DMS53 treated with DMSO at 0.1 percent for 48 hours (cell line): ENCODE measurements around the gene TYK2.
"Not testable (repeated sequence)": the region's sequence is repeated elsewhere in the genome, so short reads cannot be mapped to it uniquely, and the experiment has no call there.

Experiments
- DNase-seq: peaks from one replicate; lab custom pipeline; 2025; ENCODE audit not compliant: unreplicated experiment; lab: John Stamatoyannopoulos, UW

TYK2 gene

GRCh38 chr19:10408511-10409283 lies 28.3 kb upstream of the TYK2 start:
- no peak for DNase-seq

GRCh38 chr19:10407096-10407495 lies 26.7 kb upstream of the TYK2 start:
- DNase-seq = no peak

GRCh38 chr19:10406191-10406590 lies 25.8 kb upstream of the TYK2 start:
- DNase-seq = no peak

DNA sequence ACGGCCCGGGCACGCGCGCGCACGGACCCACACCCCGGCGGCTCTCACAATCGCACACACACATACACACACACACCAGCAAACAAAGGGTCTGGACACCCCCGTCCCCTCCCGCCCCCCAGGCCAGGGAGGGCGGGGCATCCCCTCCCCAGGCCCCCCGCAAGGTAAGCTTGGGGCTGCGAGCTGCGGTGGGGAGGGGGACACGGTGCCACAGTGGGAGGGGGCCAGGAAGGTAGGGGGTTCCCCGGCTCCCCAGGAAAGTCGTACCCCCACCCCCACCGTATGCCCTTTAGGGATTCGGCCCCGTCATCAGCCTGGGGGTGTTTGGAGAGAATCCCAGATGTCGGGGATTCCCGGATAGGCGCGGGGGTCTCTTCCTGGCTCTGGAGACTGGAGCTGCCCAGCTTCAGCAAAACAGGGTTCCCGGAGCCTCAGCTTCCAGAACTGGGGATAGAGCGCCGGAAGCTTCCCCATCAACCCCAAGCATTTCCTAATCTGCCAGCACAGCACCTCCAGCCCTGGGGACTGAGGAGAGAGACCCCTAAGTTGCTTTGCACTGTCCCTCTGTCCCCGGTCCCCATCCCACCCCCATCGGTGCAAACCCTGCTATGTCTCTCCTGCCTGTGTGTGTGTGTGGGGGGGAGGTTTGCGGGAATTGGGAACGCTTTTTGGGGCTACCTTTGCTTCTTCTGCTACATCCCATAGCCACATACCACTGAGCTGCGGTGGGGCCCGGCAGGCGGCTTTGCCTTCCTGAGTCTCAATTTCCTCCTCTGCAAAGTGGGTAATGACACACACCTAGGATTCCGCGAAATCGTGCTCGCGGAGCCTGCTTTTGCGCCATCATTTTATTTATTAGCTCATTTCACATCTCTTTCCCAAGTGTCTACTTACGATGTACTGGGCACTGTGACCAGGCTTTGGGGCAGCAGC lies 24.8 kb upstream of the TYK2 start:
- no peak for DNase-seq

GRCh38 chr19:10403137-10404021 lies 23.0 kb upstream of the TYK2 start, which contains the start of gene CDC37:
CDC37 (minus strand) TSS chr19:10403542; CDS start chr19:10403479, 63 bp downstream.
- peak; percentile 65 for DNase-seq

DNA sequence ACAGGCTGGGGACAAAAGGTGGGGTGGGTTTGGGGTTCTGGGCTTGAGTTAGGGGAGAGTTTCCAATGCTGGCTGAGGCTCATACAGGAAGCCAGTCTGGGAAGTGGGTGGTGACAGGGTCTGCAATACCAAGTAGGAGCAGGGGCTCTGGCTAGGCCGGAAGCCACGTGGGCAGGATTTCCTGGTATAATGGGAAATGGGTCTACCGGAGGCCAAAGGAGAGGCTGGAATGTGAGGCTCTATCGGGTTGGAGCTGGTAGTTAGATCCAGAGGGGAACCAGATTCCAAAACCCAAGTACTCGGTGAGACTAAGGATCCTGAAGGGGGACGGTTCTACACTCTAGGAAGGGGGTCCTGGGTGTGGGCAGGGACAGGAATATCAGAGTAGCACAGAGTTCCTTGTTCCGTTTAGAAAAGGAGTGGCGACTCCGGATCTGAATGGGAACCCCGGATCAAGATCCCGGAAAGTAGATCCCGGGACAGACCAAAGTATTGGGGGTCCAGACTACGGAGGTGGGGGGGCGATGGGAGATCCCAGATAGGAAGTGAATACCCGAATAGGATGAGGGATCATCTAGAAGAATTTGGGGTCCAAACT lies 22.2 kb upstream of the TYK2 start:
- DNase-seq = no peak

DNA sequence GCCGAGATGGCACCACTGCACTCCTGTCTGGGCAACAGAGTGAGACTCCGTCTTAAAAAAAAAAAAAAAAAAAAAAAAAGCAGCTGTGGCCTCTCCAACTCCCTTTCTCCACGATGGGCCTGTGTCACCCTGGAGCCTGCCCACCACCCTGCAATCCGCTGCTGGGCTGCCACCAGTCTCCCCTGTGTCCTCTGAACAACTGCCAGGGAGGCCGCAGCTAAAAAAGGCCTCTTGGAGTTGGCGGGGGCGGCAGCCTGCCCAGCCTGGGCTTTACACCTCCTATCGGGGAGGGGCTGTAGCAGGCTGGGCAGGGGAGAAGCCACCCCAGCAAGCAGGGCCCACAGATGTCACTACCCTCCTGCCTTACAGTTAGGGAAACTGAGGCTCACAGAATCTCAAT lies 19.5 kb upstream of the TYK2 start:
- no peak for DNase-seq

GRCh38 chr19:10399340-10399739 lies 19.0 kb upstream of the TYK2 start:
- not testable (repeated sequence) for DNase-seq

- DNase-seq = no peak
These were observed 18.4 kb upstream of the TYK2 start for GRCh38 chr19:10398819-10399218.

- DNase-seq = no peak
These were observed 15.5 kb upstream of the TYK2 start for GRCh38 chr19:10395917-10396316.

DNA sequence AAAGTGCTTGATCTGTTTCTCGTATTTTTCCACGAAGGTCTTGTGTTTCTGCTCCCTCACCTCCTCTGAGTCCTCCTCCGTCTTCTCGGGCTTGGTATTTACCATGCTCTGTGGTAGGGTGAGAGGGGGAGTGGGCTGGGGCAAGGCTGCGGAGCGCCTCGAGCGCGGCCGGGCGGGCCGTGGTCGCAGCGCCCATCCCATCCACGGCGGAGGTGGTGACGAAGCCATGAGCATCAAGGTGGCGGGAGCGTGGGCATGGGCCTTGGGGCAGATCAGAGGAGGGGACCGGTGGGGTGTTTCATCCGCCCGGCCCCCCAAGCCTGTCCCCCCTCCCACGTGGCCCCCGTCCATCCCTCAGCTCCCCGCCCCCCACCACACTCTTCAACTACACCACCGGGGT lies 15.1 kb upstream of the TYK2 start:
- no peak for DNase-seq

DNA sequence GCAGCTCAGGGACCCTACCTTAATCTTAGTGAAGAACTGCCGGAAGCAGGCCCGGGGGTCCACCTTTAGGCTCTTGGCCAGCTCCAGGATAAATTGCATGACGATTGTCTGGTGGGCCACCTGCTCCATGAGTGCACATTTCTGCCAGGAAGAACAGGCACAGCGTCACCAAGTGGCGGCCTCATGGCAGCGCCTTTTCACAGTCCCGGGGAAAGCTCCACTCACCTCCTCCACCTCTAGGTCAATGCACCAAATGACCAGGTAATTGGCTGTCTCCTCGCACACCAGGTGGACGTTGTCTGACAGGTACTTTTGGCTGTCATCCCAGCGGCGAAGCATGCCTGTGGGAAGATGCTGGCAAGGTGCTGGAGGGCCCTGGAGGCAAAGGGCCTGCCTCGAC lies 14.6 kb upstream of the TYK2 start:
- no peak for DNase-seq

DNA sequence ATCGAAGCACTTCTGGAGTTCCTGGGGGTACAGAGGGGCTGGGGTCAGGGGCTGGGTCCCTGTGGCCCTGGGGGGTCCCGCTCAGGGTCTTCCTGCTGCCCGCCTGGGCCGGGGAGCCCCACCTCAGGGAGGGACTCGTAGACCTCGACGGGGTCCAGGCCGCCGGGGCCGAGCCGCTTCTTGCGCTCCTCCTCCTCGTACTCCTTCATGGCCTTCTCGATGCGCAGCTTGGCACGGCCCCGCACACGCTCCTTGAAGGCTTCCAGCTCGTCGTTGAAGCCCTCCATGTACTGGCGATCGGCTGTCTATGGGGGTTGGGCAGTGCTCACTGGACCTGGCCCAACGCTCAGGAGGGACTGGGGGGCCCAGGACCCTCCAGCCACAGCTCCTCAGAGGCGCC lies 12.8 kb upstream of the TYK2 start:
- no peak for DNase-seq

DNA sequence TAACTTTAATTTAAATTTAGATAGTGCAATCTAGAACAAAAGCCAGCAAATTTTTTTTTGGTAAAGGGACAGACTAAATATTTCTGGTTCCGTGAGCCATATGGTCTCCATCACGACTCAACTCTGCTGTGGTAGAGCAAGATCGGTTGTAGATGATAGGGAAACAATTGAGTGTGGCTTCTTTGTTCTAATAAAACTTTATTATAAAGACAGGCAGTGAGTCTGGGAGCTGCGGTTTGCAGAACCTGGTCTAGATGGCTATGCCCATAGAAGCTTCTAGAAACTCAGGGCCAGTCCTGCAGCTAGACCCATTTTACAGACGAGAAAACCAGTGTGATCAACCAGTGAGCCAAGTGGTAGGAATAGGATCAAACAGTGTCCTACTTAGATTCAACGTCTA lies 11.7 kb upstream of the TYK2 start:
- no peak for DNase-seq

DNA sequence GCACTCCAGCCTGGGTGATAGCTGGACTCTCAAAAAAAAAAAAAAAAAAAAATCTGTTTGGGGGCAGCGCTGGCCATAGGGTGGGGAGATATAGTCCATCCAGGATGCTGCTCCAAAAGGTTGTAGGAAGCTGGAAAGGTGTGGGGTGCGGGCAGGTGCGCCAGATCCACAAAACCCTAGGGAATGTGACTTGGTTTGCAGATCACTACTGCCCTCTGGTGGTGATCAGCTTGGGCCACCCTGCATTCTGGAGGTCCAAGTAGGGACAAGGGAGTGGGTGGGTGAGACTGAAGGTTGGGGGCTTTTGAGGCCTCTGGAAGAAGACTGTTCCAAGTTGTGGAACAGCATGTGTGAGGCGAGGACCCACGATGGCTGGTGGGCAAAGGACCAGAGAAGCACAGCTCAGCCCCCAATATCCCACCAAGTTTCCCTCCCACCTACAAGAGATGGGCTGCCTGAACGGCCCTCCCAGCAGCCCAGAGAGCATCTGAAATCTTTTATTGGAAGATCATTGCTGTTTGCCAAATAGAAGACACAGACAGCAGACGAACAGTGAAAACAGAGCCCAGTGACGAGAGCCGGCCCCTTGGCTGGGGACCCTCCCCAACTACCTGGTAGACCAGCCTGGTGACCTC lies 10.4 kb upstream of the TYK2 start:
- DNase-seq = peak; percentile 36

DNA sequence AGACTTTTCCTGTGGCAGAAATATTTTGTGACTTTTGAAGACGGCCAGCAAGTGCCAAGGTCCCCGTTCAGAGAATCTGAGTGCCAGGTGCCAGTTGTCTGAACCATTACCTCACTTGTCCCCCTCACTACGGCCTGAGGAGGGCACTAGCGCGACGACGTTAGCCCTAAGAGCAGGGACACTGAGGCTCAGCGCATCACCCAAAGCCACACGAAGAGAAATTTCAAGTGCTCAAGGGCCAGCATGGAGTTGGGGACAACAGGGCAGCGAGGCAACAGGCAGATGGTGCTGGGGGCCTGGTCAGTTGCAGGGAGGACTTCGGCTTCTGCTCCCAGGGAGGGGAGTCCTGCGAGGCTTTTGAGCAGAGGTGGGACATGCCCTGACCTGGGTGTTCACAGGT lies 9.5 kb upstream of the TYK2 start:
- DNase-seq = no peak

DNA sequence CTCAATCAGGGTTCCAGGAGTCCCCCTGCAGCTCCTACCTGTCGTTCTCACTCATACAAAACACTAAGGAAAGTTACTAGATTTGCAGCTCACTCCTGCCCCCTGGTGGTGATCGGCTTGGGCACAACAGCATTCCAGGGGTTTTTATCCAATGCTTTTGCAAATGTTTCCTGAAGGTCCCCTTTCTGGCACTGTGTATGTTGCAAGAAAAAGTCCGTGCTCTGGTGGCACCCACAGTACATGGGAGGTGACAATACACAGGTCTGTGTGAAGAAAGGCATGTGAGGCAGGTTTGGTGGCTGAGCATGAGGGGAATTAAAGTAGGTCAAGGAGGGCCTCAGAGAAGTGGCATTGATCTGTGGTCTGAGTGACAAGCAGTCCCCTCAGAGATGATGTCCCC lies 8.6 kb upstream of the TYK2 start:
- peak; percentile 51 for DNase-seq

DNA sequence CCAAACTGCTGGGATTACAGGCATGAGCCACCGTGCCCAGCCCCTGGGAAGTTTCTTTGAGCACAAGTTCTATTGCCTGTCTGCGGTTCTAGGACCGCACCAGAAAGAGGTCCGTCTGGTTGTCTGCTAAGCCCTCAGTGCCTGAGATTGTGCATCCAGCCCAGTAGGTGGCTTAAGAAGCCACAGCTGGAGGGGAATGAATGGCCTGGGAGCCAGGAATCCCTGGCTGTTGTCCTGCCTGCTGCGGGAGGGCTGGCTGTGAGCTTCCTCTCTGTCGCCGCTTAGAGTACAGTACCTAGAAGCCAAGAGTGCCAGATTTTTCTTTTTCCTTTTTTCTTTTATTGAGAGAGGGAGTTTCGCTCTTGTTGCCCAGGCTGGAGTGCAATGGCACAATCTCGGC lies 4.2 kb upstream of the TYK2 start:
- no peak for DNase-seq

- not testable (repeated sequence) for DNase-seq
These were observed 2.8 kb upstream of the TYK2 start for GRCh38 chr19:10383223-10383499.

- no peak for DNase-seq
These were observed 476 bp downstream of the TYK2 start for GRCh38 chr19:10379880-10380312.
